ENCODE measurements around the gene FSTL4.

The FSTL4 gene

GRCh38 chr5:133453084-133453780 lies 159.1 kb downstream of the FSTL4 start:
- ATAC-seq (ENCODE audit: insufficient read depth, low read depth), result no peak
- no peak overlapping the region for H3K4me2 ChIP-seq (ENCODE audit: insufficient read depth, low read length)
- no peak for TF ChIP-seq EZH2 (IDR thresholded peaks at IDR 0.05; ENCODE audit: borderline replicate concordance, low read depth, low read length, severe bottlenecking)
- TF ChIP-seq, protein P1, sequence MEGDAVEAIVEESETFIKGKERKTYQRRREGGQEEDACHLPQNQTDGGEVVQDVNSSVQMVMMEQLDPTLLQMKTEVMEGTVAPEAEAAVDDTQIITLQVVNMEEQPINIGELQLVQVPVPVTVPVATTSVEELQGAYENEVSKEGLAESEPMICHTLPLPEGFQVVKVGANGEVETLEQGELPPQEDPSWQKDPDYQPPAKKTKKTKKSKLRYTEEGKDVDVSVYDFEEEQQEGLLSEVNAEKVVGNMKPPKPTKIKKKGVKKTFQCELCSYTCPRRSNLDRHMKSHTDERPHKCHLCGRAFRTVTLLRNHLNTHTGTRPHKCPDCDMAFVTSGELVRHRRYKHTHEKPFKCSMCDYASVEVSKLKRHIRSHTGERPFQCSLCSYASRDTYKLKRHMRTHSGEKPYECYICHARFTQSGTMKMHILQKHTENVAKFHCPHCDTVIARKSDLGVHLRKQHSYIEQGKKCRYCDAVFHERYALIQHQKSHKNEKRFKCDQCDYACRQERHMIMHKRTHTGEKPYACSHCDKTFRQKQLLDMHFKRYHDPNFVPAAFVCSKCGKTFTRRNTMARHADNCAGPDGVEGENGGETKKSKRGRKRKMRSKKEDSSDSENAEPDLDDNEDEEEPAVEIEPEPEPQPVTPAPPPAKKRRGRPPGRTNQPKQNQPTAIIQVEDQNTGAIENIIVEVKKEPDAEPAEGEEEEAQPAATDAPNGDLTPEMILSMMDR (IDR thresholded peaks at IDR 0.05; ENCODE audit: borderline replicate concordance, extremely low read depth, low read length, poor library complexity, severe bottlenecking), result no peak
- peaks cover 7% of the 10 kb centered on the region for H3K27me3 ChIP-seq (ENCODE audit: insufficient read depth, low read length, poor library complexity)
- no peaks in the 10 kb centered on the region for H3K79me2 ChIP-seq (ENCODE audit: insufficient read depth, low read length)
- no peak overlapping the region for H3K27ac ChIP-seq (ENCODE audit: low read length)
- no peak overlapping the region for H3K4me3 ChIP-seq (ENCODE audit: low read depth in 1 of 2, low read length in 2 of 2)
- H3K9ac ChIP-seq (ENCODE audit: low read depth, low read length), result no peak overlapping the region
- no peak for DNase-seq
- no peaks in the 10 kb centered on the region for H3K9me3 ChIP-seq (ENCODE audit: insufficient read depth, low read length, severe bottlenecking)
- no peak overlapping the region for H2AFZ ChIP-seq (ENCODE audit: low read depth, low read length)
- no peaks in the 10 kb centered on the region for H3K36me3 ChIP-seq (ENCODE audit: insufficient read depth, low read length)
- 0 out of 2 replicates have a peak, but pooled peaks cover under 1% of the 10 kb centered on the region for H4K20me1 ChIP-seq (ENCODE audit: insufficient read depth, low read length)
- H3K4me1 ChIP-seq (ENCODE audit: insufficient read depth, low read length), result no peaks in the 10 kb centered on the region

DNA sequence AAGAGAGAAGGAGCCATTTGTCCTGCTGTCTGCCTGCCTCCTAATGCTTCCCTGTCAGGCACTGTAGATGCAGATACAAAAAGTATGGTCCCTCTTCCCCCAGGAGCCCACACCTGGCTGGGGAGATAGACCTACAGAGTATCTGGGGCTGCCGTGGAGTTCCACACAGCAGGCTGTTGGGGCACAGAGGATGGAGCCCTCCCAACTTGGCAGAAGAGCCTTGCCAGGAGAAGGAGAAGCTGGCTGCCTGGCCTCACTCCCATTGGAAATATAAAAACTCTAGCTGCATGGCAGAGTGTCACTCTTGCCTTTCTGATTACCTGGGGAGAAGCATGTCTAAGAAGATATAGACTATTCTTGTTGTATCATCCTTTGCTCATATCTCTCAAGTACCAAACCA lies 160.4 kb downstream of the FSTL4 start:
- TF ChIP-seq EZH2 (IDR thresholded peaks at IDR 0.05; ENCODE audit: borderline replicate concordance, low read depth, low read length, severe bottlenecking), result no peak
- TF ChIP-seq, protein P1 (IDR thresholded peaks at IDR 0.05; ENCODE audit: borderline replicate concordance, extremely low read depth, low read length, poor library complexity, severe bottlenecking), result no peak
- no peaks in the 10 kb centered on the region for H3K36me3 ChIP-seq (ENCODE audit: insufficient read depth, low read length)
- H3K4me2 ChIP-seq (ENCODE audit: insufficient read depth, low read length), result no peak overlapping the region
- H3K9me3 ChIP-seq (ENCODE audit: insufficient read depth, low read length, severe bottlenecking), result no peaks in the 10 kb centered on the region
- H3K9ac ChIP-seq (ENCODE audit: low read depth, low read length), result no peak overlapping the region
- peaks cover 7% of the 10 kb centered on the region for H3K27me3 ChIP-seq (ENCODE audit: insufficient read depth, low read length, poor library complexity)
- ATAC-seq (ENCODE audit: insufficient read depth, low read depth), result no peak
- no peaks in the 10 kb centered on the region for H3K79me2 ChIP-seq (ENCODE audit: insufficient read depth, low read length)
- DNase-seq, result no peak
- no peak overlapping the region for H2AFZ ChIP-seq (ENCODE audit: low read depth, low read length)
- no peak overlapping the region for H3K4me3 ChIP-seq (ENCODE audit: low read depth in 1 of 2, low read length in 2 of 2)
- H3K4me1 ChIP-seq (ENCODE audit: insufficient read depth, low read length), result no peaks in the 10 kb centered on the region
- no peaks in the 10 kb centered on the region for H4K20me1 ChIP-seq (ENCODE audit: insufficient read depth, low read length)
- H3K27ac ChIP-seq (ENCODE audit: low read length), result no peak overlapping the region

GRCh38 chr5:133450286-133450685 lies 162.1 kb downstream of the FSTL4 start:
- Histone ChIP-seq H3K79me2 (ENCODE audit: insufficient read depth, low read length) (no peaks in the 10 kb centered on the region), H3K4me3 (ENCODE audit: low read depth in 1 of 2, low read length in 2 of 2) (no peak overlapping the region), H3K4me2 (ENCODE audit: insufficient read depth, low read length) (no peak overlapping the region), H3K27me3 (ENCODE audit: insufficient read depth, low read length, poor library complexity) (peaks cover 3% of the 10 kb centered on the region), H3K4me1 (ENCODE audit: insufficient read depth, low read length) (no peaks in the 10 kb centered on the region), H3K36me3 (ENCODE audit: insufficient read depth, low read length) (no peaks in the 10 kb centered on the region), H3K27ac (ENCODE audit: low read length) (no peak overlapping the region), H2AFZ (ENCODE audit: low read depth, low read length) (no peak overlapping the region), H3K9ac (ENCODE audit: low read depth, low read length) (no peak overlapping the region), H4K20me1 (ENCODE audit: insufficient read depth, low read length) (no peaks in the 10 kb centered on the region), H3K9me3 (ENCODE audit: insufficient read depth, low read length, severe bottlenecking) (no peaks in the 10 kb centered on the region)
- DNase-seq (no peak), ATAC-seq (ENCODE audit: insufficient read depth, low read depth) (no peak)
- TF ChIP-seq, protein P1 (IDR thresholded peaks at IDR 0.05; ENCODE audit: borderline replicate concordance, extremely low read depth, low read length, poor library complexity, severe bottlenecking), result no peak
- TF ChIP-seq EZH2 (IDR thresholded peaks at IDR 0.05; ENCODE audit: borderline replicate concordance, low read depth, low read length, severe bottlenecking), result no peak
